K562 (cell line): ENCODE measurements around the gene CFAP44.

ENCODE experiments used
- POLR2AphosphoS5 ChIP-seq: IDR thresholded peaks from 2 replicates; pipeline ENCODE4 v1.6.1; 2011; ENCODE audit warnings: mild to moderate bottlenecking, low read depth, low read length, moderate library complexity; ENCODE audit not compliant: control insufficient read depth, insufficient read depth
- U2AF1 ChIP-seq: fragments of 200-400 bp; formaldehyde crosslinking; optimal IDR thresholded peaks from 2 replicates; pipeline ENCODE3; 2017; ENCODE audit warnings: mild to moderate bottlenecking, low read depth, low read length, moderate library complexity

DNA sequence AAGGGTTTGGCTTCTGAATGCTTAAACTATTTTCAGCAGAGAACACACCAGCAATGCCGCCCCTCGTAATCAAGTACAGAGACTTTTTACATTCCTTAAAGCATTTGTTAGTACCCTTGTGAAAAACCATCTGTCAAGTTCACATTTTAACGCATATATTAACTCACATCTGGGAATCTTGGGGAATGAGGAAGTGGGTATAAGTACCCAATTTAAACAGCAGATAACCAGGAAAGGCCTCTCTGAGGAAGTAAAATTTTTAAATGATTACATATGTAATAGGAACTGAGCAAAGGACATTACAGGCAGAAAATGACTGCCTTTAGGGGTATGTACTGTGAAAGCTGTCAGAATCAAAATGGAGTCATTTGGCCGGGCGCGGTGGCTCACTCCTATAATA is 12.8 kb upstream of the CFAP44 start:
- TF ChIP-seq U2AF1 (no peak), POLR2AphosphoS5 (no peak)
